Limb (tissue), 2 donors: ENCODE measurements around the gene SLC41A3.

ENCODE experiments used
- DNase-seq, 2 donors: peaks; one replicate each; pipeline ENCODE4 v3.0.0-alpha.2; 2016; ENCODE audit errors: extremely low spot score in 2 of 2

SLC41A3 gene

DNA sequence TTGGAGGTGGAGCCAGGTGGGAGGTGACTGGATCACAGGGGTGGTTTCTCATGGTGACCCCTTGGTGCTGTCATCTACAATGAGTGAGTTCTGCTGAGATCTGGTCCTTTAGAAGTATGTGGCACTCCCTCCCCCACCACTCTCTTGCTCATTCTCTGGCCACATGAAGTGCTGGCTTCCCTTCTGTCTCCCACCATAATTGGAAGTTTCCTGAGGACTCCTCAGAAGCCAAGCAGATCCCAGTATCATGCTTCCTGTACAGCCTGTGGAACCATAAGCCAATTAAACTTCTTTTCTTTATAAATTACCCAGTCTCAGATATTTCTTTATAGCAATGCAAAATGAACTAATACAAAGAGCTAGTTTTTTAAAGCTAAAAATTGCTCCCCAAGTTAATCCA, 54.7 kb downstream of the SLC41A3 start:
- no peak for DNase-seq

DNA sequence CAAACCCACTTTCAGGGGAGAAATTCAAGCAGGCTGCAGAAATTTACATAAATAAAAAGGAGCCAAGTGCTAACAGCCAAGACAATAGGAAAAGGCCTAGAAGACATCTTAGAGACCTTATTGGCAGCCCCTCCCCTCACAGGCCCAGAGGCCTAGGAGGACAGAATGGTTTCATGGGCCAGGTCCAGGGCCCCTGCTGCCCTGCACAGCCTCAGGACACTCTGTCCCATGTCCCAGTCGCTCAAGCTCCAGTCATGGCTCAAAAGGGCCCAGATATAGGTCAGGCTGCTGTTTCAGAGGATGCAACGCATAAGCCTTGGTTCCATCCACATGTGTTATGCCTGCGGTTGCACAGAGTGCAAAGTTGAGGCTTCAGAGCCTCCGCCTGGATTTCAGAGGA, 55.8 kb downstream of the SLC41A3 start:
- DNase-seq = no peak

DNA sequence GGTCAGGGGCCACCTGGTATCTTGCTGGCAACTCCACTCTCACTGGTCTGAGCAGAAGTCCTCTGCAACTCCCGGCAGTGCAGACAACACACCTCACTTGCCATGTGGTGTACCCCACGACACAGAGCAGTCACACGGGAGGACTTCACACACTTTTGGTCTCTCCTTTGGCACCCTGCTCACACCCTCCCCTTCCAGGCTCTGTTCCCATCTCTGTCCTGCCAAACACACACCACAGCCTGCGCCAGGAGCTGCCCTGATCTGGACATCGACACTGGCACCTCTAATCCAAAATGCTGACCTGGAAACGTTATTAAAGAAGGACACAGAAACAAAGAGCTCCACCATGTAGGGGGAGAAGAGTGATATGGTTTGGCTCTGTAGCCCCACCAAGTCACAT, 57.2 kb downstream of the SLC41A3 start:
- DNase-seq = no peak

DNA sequence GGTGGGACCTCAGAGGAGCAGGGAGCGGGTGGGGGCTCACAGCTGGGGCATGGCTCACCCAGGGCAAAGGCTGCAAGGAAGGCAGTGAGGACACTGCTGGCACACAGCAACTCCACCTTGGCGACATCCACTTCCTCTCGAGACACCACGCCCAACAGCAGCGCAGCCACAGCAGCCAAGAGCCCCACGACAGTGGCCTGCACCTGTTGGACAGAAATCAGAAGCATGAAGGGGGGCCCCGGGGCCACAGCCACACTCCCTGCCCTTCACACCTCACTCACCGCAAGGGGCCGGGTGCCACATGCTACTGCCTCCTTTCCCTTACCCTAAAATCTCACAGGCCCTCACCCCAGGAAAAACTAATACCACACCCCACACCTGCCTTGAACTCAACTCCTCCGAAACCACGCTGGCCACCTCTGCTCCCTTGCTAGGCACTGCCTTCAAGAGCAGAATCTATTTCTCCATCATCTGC, 57.6 kb downstream of the SLC41A3 start:
- DNase-seq = no peak

DNA sequence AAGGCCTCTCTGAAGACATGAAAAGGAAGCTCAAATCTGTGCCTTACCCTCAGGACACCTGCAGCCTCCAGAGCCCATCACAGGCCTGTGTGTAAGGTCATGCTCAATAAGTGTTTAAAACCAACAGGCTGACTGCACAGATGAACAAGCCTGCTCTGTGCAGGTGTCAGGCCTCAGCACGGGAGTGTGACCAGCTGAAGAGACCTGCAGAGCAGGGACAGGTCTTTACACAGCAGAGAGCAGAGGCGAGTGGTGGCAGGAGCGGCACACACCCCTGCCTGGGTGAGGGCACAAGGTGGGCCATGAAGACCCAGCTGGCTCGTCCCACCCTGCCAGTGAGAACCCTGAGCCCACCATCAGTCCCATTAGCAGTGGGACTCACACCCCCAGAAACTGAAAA, 58.1 kb downstream of the SLC41A3 start:
- DNase-seq = no peak

DNA sequence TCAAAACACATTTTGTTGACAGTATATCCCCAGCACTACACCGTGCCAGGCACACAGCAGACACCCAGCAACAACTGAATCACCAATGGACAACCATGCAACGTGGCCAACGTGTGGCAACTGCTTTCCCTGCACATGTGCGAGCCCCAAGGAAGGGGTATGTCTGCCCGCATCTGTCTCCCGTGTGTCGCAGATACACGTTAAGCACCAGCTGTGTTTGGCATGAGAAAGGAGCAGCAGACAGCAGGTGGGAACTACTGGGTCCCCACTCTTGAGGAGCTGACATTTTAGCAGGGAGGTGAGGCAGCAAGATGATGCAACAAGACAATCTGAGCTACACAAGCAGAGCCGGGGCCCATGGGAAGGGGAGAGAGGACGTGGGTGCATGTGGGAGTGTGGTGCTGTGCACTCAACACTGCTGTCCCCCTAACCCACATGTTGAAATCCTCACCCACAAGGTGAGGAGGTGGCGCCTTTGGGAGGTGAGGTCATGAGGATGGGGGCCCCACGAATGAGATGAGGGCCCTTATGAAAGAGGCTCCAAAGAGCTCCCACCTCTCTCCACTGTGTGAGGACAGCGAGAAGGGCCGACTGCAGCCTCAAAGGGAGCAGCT, 58.7 kb downstream of the SLC41A3 start:
- no peak for DNase-seq

DNA sequence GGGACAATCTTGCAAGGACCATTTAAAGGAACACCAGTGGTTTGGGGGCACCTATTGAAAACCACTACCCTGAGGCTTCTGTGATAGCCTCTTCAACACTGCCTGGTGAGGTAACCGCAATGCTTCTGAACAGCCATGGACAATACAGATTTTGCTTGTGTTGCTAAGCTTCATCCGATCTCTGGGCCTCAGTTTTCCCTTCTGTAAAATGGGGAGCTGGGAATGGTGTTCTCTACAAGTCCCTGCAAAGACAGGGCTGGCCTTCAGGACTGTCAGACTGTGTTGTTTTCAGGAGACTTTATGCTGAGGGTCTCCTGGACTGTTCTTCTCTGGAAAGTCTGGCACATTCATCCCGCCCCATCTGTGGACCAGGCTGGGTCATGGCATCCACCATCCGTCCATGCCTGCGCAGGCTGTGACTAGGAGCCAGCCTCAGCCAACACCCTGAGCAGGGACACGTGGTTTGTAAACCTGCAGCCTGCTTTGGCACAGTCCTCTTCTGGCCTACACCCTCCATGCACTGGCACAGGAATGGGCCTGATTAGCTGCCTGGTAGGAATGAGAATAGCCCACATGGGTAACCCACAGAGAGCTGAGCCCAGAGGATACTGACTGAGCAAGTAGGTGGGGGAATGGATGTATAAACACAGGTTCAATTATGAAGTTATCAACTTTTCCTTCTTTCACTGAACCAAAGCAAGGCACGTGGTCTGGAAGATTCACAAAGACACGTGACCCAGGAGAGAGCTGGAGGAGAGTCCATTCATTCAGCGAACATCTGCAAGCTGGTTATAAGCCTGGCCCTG, 59.7 kb downstream of the SLC41A3 start:
- DNase-seq = no peak

DNA sequence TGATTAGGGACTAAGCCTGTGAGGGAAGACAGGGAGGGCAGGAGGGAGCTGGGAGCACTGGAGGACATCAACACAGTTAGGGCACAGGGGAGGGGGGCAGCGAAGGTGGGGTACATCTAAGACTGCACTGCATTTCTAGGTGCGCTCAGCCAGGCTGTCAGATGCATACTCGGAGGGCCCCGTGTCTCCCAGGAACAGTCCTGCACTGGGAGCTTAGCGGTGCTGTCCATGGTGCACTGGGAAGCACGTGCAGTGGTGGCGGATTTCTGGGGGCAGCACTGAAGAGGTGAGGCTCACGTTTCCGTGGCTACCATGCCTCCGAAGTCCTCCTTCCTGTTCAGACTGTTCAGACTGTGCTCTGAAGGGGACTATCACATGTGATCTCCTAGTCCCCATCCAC, 60.5 kb downstream of the SLC41A3 start:
- no peak for DNase-seq

DNA sequence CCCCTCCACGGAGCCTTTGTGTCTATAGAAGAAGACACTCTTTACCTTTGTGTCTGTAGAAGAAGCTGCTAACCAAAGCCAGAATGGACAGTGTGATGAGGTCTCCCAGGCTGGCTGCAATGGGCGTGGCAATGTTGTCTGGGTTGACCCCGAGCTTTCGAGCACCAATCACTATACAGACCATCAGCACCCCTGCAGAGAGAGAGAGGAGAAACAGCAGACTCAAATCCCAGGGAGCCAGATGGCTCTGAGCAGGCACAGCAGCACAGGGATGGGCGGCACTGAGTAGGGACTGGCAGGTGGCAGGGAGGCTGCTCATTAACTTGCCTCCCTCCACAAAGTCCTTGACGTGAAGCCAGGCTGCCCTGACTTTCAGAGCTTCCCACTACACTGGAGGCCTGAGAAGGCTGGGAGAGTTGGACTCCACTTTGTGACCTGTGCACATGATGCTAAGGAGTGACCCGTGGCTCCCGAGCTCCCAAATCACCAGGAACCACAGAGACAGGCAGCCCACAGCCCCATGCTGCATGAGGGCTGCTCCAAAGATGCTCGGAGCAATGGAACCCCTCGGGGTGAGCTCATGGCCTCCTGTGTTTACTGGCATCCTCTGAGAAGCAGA, 61.1 kb downstream of the SLC41A3 start:
- DNase-seq = no peak

DNA sequence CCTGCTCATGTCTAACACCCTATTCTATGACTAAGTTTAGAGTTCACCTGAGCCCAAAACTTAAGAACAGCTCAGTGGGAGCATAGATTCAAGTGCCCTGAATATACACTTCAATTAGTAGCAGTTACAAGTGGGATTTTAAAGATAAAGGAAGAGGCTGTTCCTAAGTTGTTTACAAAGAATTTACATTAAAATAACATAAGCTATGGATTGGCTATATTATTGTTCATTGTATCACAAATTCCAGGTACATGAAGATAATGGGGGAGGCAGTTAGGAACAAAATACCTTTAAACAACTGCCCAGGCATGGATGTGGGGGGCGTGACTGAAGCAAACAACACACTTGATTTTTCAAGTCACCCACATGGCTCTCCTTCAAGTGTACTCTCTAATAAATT, 62.2 kb downstream of the SLC41A3 start:
- no peak for DNase-seq

DNA sequence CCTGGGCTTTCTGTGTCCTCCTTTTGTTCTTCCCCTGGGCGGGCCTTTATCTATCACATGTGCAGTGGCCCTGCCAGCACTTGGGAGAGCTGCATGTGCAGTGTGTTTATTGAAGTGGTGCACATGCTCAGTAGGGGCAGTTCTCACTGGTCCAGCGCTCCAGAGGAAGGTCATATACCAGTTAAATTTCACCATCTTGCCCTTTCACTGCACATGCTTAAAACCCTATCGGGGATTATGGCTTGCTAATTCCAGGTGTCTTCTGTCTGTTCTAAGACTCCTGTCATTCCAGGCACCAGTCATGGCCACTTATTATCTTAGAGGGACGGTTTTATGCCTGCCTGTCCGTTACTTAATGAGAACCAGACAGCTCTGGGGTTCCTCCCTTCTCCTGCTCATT, 62.7 kb downstream of the SLC41A3 start:
- DNase-seq = no peak

DNA sequence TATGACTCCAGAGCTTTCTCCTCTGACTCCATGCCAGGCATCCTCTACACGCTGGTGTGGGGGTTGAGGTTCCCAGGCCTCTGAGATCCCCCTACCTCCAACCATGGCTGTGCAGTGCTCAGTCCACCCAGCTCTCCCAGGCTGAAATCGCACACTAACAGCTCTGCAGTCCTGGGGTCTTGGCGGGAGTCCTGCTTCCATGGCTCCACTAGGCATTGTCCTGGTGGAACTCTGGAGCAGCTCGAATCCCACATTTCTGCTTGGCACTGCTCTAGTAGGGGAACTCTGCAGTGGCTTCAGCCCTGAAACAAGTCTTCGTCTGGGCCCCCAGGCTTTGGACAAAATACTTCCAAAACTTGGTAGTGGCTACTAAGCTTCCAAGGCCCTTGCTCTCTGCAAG, 64.2 kb downstream of the SLC41A3 start:
- DNase-seq = no peak

DNA sequence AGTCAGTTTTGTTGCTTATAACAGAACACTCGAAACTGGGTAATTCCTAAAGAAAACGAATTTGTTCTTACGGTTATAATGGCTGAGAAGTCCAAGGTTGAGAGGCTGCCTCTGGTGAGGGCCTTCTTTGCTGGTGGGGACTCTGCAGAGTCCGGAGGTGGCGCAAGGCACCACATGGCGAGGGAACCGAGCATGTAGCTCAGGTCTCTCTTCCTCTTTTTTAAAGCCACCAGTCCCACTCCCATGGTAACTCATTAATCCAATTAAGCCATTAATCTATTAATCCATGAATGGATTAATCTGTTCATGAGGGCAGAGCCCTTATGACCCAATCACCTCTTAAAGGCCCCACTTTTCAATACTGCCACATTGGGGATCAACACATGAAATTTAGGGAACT, 64.9 kb downstream of the SLC41A3 start:
- no peak for DNase-seq

DNA sequence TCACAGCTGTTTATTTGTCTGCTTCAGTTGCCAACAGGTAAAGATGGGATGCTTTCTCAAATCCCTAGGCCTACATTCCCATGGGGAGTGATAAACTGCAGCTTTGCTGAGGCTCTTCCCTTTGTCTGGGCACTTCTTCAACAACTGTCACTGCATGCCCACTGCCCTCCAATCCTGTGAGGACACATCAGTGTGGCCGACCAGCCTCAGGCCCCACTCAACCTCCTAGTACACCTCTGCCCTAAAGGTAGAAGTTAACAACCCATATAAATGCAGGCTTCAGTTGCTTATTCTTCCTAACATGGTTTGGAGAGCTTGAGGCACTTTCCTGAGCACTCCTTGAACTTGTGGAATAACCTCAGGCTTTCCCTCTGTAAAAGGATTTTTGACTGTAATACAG, 65.4 kb downstream of the SLC41A3 start:
- DNase-seq = no peak

DNA sequence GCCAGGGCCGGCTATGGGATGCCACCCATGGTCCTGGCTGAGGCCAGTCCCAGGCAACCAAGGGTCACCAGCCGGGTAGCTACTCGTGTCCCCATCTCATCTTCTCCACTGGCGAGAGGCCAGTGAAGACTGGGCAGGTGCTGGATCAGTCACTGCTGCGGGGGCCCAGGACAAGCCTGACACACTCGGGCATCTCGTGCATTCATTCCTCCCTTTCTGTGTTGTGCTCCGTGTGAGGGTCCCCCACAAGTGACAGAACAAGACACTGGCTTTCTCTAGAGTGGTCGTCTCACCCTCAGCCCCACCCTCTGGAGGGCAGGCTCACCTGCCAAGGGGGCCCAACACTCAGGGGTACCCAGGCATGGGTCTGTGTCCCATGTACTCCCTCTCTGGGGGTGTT, 66.6 kb downstream of the SLC41A3 start:
- no peak for DNase-seq

DNA sequence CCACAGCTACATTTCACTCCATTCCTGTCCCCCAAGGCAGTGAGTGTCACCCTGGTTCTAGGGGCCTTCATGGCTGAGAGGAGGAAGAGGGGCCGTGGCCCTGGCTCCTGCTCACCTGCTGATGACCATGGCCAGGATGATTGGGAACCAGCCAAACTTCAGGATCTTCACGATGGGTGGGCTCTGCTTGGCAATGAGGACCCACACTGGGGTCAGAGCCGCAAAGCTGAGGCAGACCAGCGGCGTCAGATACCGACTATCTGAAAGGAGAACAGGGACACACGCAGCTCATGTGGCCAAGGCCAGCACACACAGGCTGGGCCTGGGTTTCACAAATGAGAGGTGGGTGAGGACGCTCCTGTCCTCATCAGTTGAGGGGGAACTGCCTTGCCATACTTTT, 67.3 kb downstream of the SLC41A3 start:
- DNase-seq = no peak

DNA sequence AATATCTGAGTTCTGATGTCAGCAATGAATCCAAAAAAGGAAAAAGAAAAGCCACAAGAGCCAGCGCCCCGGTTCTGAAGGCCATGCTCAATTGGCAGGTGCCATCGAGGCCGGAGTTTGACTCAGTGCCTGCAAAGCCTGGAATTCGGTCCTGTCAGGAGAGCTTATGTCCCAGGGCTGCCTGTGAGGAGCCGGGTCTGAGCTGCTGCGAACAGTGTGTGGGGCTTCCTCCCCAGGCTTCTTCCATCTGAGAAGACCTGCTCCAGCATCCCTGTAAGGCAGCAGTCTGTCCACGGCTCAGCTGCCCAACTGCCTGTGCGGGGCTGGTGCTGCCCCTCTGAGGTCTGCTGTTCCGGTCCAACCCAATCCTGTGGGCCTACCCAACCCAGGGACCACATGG, 68.8 kb downstream of the SLC41A3 start:
- no peak for DNase-seq

DNA sequence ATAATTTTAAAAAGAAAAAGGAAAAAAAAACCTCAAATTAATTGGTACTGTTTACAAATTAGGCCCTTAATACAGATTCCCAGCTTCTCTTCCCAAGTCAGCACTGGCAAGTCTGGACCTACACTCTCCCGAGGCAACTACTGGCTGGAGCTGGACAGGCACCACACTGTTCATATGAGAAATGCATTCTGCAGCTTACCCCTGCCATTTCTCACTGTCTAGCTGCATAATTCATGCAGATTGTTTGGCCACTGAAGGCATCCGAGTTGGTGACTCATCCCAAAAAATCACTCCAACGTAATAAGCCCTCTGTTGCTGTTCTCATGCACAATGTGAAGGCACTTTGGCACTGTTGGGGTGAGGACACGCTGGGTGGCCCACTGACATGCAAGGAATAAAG, 69.7 kb downstream of the SLC41A3 start:
- no peak for DNase-seq

DNA sequence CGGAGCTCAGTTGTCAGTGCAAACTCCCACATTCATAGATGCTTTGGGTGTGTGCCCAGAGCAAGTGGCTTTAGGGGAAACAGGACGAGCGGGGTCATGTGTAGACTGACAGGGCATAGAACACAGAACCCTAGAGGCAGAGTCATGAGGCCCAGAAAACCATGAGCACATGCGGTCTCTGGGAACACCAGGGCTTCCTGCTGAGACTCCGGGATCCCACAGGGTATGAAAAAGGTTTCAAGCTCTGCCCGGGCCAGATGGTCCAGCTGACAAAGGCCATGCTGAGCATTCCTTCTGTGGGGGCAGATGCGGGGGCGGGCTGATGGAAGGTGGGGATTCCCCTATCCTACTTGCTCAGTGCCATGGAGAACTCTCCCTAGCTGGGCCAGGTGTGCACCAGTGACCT, 70.2 kb downstream of the SLC41A3 start:
- DNase-seq = no peak

DNA sequence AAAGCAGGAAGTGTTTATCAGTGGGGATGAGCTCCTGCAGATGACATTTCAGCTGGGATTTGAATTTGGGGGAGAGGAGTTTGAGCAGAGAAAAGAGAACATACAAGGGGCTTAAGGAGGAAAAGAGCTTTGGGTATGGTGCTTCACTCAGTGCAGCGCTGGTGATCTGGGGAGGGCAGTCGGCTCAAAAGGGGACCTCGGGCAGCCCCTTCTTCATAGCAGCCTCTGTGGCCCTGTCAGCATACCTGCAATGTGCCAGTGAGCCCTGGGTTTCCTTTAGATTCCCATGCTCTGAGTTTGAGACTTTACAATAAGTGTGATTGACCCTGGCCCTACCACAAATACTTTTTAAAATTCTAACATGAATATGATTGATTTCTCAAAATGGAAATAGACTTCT, 74.7 kb downstream of the SLC41A3 start:
- no peak for DNase-seq

DNA sequence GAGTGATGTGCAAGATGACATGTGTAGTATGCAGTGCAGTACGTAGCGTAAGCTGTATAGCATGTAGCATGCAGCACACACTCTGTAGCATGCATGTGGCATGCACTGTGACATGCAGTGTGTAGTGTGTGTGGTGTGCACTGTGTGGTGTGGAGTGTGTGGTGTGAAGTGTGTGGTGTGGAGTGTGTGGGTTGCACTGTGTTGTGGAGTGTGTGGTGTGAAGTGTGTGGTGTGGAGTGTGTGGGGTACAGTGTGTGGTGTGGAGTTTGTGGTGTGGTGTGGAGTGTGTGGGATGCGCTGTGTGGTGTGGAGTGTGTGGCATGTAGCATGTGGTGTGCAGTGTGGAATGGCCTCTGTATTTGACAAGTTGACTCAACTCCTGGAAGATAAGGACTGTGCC, 75.7 kb downstream of the SLC41A3 start:
- no peak for DNase-seq

DNA sequence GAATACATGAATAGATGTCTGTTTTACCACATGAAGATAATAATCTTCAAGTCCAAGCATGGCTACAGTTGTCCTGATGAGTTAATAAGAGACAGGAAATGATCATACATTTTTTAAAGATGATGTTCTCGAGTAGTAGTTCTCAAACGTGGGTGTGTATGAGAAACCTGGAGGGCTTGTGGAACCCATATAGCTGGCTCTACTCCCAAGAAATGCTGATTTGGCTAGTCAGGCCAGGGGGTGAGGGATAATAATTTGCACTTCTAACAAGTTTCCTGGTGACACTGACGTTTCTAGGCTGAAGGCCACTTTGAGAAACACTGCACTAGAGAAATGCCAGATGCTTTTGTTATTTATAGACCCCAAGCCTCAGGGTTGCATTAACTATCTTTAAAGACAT, 78.0 kb downstream of the SLC41A3 start:
- no peak for DNase-seq

DNA sequence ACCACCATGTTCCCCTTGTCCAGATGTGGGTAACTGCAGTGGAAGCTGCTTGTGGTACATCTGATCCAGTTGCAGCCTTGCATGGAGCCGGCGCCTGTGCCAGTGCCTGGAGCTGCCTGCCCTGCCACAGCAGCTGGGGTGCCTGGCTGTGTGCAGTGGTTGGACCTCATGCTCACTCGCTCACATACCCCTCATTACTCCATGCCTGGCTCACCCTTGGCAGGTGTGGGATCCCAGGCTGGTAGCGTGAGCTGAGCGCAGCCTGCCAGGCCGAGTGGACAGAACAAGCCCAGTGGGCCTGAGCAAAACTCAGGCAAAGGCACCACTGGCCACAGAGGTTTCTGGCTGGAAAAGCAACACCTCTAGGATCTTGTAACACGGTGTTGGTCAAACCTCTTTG, 79.2 kb downstream of the SLC41A3 start:
- DNase-seq = no peak
